ENCODE measurements around the gene ALG12. TPM values are rescaled to one million over a fixed set of nuclear protein-coding genes. Genes with fewer than 3 reads are reported as not detected.

ALG12 gene
- total RNA-seq, 2 experiments from 2014 or later = 12.4 to 13.8 TPM

Small RNA genes lying within 50 kb of the gene (microRNA-seq; reads per million reads assigned to microRNA genes)
- 3.9 reads per million, percentile 5 among the genes with 10 or more reads in this experiment for gene MIR6821 (ENCODE audit: borderline microRNAs expressed, borderline number of aligned reads, borderline replicate concordance)

Other genes with a start within 250 kb of the ALG12 start
- gene BRD1, start 90.6 kb downstream of the ALG12 start, total RNA-seq = 10 to 100 TPM; 27.5 to 30.2 TPM
- gene ZBED4, start 64.6 kb downstream of the ALG12 start, total RNA-seq = 10 to 100 TPM; 18.4 TPM
- gene CRELD2, start 196 bp upstream of the ALG12 start, total RNA-seq = 10 to 100 TPM; 29.8 to 30.7 TPM
- gene PIM3, start 42.3 kb upstream of the ALG12 start, total RNA-seq = 100 to 1,000 TPM; 222 to 231 TPM
- 1 to 10 TPM in 1 of 2 experiments, under 1 TPM in 1; 0.73 to 1.1 TPM for gene IL17REL, start 94.3 kb upstream of the ALG12 start, total RNA-seq
- not detected for gene TTLL8, start 139.9 kb upstream of the ALG12 start, total RNA-seq
- not detected for gene MLC1, start 167.0 kb upstream of the ALG12 start, total RNA-seq
- not detected for gene MOV10L1, start 171.6 kb upstream of the ALG12 start, total RNA-seq